ENCODE measurements around the gene ZDHHC4.
A peak's percentile ranks its signal among the peaks of the same experiment; 100 is the strongest.

Gene ZDHHC4

DNA sequence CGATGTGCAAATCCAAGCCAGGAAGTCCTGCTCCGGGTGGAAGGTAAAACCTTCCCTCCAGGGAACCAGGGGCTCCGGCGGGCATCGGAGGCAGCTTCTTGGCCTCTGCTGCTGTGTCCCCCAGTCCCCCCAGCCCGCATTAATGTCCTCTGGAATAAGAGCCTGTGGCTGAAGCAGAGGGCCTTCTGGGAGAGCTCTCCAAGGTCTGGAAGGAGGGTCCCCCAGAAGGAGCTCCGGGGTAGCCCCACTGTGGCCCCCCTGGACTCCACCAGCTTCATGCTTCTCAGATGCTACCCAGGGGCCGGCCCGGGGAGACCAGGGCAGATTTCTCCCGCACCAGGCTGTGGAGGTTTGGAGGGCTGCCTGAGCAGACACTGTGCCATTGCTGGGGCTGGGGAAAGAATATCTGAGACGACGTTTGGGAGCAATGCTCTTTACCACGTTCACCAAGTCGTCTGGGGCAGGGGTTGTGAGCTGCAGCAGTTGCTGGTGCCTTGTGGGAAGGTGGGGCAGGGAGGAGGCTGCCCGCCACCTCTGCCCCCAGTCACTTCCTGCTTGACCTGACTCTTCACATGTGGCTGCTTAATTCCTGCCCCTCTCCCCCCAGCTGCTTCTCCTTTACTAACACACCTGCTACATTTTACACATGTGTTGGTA, 46.5 kb downstream of the ZDHHC4 start:
- no peaks in the 10 kb centered on the region for H3K27me3 ChIP-seq (ENCODE audit: insufficient read depth, low read length)
- H2BK5ac ChIP-seq (ENCODE audit: low read depth, low read length, poor library complexity) = no peak overlapping the region
- no peak overlapping the region for H3K23ac ChIP-seq (ENCODE audit: low read length)
- no peak overlapping the region for H3K4ac ChIP-seq (ENCODE audit: low read depth, low read length)
- no peaks in the 10 kb centered on the region for H3K4me1 ChIP-seq (ENCODE audit: control insufficient read depth in 1 of 2, insufficient read depth in 2 of 2, low read length in 2 of 2)
- peaks cover 12 to 20% of the 10 kb centered on the region in 2 experiments for H3K36me3 ChIP-seq (ENCODE audit: control insufficient read depth in 1 of 2, insufficient read depth in 2 of 2, low read length in 2 of 2)
- no peak overlapping the region for H4K12ac ChIP-seq (ENCODE audit: low read depth, low read length)
- no peak overlapping the region for H2AFZ ChIP-seq (ENCODE audit: insufficient read depth, low read length, poor library complexity)
- H3K14ac ChIP-seq (ENCODE audit: low read length) = no peak overlapping the region
- no peak overlapping the region for H4K8ac ChIP-seq (ENCODE audit: low read depth, low read length)
- peaks cover 4% of the 10 kb centered on the region for H3K9me3 ChIP-seq (ENCODE audit: insufficient read depth, low read depth, low read length)
- H3K4me2 ChIP-seq (ENCODE audit: low read length) = no peak overlapping the region
- DNase-seq = no peak
- H3K18ac ChIP-seq (ENCODE audit: low read length) = no peak overlapping the region
- no peak overlapping the region for H4K91ac ChIP-seq (ENCODE audit: low read depth, low read length)
- WGBS (ENCODE audit: extremely low coverage, insufficient coverage, insufficient read length) = no CpG with 5 or more reads among the region's 15 CpGs
- no peak overlapping the region for H3K4me3 ChIP-seq (ENCODE audit: low read depth, low read length)
- no peak overlapping the region for H2AK5ac ChIP-seq (ENCODE audit: low read length)
- H2BK12ac ChIP-seq (ENCODE audit: low read length) = no peak overlapping the region
- H3K27ac ChIP-seq (ENCODE audit: low read depth, low read length) = no peak overlapping the region
- no peaks in the 10 kb centered on the region for H3K79me1 ChIP-seq (ENCODE audit: low read length)
- no peak overlapping the region for H2BK120ac ChIP-seq (ENCODE audit: insufficient read depth, low read length, poor library complexity)
- no peak overlapping the region for H3K9ac ChIP-seq (ENCODE audit: low read length)
- no peaks in the 10 kb centered on the region for H3K79me2 ChIP-seq (ENCODE audit: control insufficient read depth, insufficient read depth, low read length, poor library complexity)

DNA sequence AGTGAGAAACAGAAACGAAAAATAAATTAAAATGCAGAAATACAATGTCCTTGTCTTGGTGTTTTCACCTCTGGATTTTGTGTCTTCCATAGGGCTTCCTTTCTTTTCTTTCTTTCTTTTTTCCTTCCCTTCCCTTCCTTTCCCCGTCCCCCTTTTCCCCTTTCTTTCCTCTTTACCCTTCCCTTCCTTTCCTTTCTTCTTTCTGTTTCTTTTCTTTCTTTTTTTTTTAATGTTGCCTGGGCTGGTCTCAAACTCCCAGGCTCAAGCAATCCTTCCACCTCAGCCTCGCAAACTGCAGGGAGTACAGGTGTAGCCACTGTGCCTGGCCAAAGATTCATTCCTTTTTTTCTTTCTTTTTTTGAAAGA, 47.0 kb downstream of the ZDHHC4 start:
- no peak overlapping the region for H2BK120ac ChIP-seq (ENCODE audit: insufficient read depth, low read length, poor library complexity)
- H2AFZ ChIP-seq (ENCODE audit: insufficient read depth, low read length, poor library complexity) = no peak overlapping the region
- no peaks in the 10 kb centered on the region for H3K79me2 ChIP-seq (ENCODE audit: control insufficient read depth, insufficient read depth, low read length, poor library complexity)
- H3K27me3 ChIP-seq (ENCODE audit: insufficient read depth, low read length) = no peaks in the 10 kb centered on the region
- peaks cover 12 to 20% of the 10 kb centered on the region in 2 experiments for H3K36me3 ChIP-seq (ENCODE audit: control insufficient read depth in 1 of 2, insufficient read depth in 2 of 2, low read length in 2 of 2)
- DNase-seq = no peak
- no peak overlapping the region for H3K18ac ChIP-seq (ENCODE audit: low read length)
- H4K91ac ChIP-seq (ENCODE audit: low read depth, low read length) = no peak overlapping the region
- H3K27ac ChIP-seq (ENCODE audit: low read depth, low read length) = no peak overlapping the region
- H3K23ac ChIP-seq (ENCODE audit: low read length) = no peak overlapping the region
- WGBS (ENCODE audit: extremely low coverage, insufficient coverage, insufficient read length) = no CpG with 5 or more reads among the region's 3 CpGs
- no peak overlapping the region for H2AK5ac ChIP-seq (ENCODE audit: low read length)
- H3K79me1 ChIP-seq (ENCODE audit: low read length) = no peaks in the 10 kb centered on the region
- H3K4me2 ChIP-seq (ENCODE audit: low read length) = no peak overlapping the region
- H3K4me3 ChIP-seq (ENCODE audit: low read depth, low read length) = no peak overlapping the region
- H3K14ac ChIP-seq (ENCODE audit: low read length) = no peak overlapping the region
- H2BK12ac ChIP-seq (ENCODE audit: low read length) = no peak overlapping the region
- no peak overlapping the region for H4K12ac ChIP-seq (ENCODE audit: low read depth, low read length)
- H4K8ac ChIP-seq (ENCODE audit: low read depth, low read length) = no peak overlapping the region
- H2BK5ac ChIP-seq (ENCODE audit: low read depth, low read length, poor library complexity) = no peak overlapping the region
- peaks cover 4% of the 10 kb centered on the region for H3K9me3 ChIP-seq (ENCODE audit: insufficient read depth, low read depth, low read length)
- H3K9ac ChIP-seq (ENCODE audit: low read length) = no peak overlapping the region
- no peaks in the 10 kb centered on the region for H3K4me1 ChIP-seq (ENCODE audit: control insufficient read depth in 1 of 2, insufficient read depth in 2 of 2, low read length in 2 of 2)
- H3K4ac ChIP-seq (ENCODE audit: low read depth, low read length) = no peak overlapping the region

DNA sequence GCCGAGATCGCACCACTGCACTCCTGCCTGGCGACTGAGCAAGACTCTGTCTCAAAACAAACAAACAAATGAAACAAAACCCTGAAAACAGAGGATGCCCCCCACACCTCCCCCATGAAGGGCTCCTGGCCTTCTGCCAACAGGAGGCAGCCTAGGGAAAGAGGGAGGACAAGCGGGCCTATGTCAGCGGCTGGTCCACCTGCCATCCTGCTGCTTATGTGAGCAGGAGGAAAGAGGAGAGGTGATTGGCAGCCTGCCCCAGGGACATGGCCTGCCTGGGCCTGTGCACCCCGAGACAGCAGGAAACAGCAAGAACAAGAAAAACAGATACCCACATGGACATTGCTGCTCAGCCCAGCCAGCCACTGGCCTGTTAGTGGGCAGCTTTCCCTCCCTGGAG, 50.8 kb downstream of the ZDHHC4 start:
- H3K4ac ChIP-seq (ENCODE audit: low read depth, low read length) = no peak overlapping the region
- H4K8ac ChIP-seq (ENCODE audit: low read depth, low read length) = no peak overlapping the region
- no peak overlapping the region for H3K9ac ChIP-seq (ENCODE audit: low read length)
- no peak overlapping the region for H4K91ac ChIP-seq (ENCODE audit: low read depth, low read length)
- no peak overlapping the region for H3K23ac ChIP-seq (ENCODE audit: low read length)
- H2BK120ac ChIP-seq (ENCODE audit: insufficient read depth, low read length, poor library complexity) = no peak overlapping the region
- H3K36me3 ChIP-seq (ENCODE audit: control insufficient read depth in 1 of 2, insufficient read depth in 2 of 2, low read length in 2 of 2) = peaks cover 0 to under 1% of the 10 kb centered on the region in 2 experiments
- no peak overlapping the region for H2BK5ac ChIP-seq (ENCODE audit: low read depth, low read length, poor library complexity)
- H3K4me1 ChIP-seq (ENCODE audit: control insufficient read depth in 1 of 2, insufficient read depth in 2 of 2, low read length in 2 of 2) = peaks cover 0 to 6% of the 10 kb centered on the region in 2 experiments
- H2AFZ ChIP-seq (ENCODE audit: insufficient read depth, low read length, poor library complexity) = no peak overlapping the region
- WGBS (ENCODE audit: extremely low coverage, insufficient coverage, insufficient read length) = no CpG with 5 or more reads among the region's 6 CpGs
- no peak overlapping the region for H3K27ac ChIP-seq (ENCODE audit: low read depth, low read length)
- no peak for DNase-seq
- H2BK12ac ChIP-seq (ENCODE audit: low read length) = no peak overlapping the region
- no peak overlapping the region for H4K12ac ChIP-seq (ENCODE audit: low read depth, low read length)
- no peaks in the 10 kb centered on the region for H3K27me3 ChIP-seq (ENCODE audit: insufficient read depth, low read length)
- H3K79me1 ChIP-seq (ENCODE audit: low read length) = no peaks in the 10 kb centered on the region
- H3K18ac ChIP-seq (ENCODE audit: low read length) = no peak overlapping the region
- H3K79me2 ChIP-seq (ENCODE audit: control insufficient read depth, insufficient read depth, low read length, poor library complexity) = no peaks in the 10 kb centered on the region
- H2AK5ac ChIP-seq (ENCODE audit: low read length) = no peak overlapping the region
- no peak overlapping the region for H3K4me2 ChIP-seq (ENCODE audit: low read length)
- no peak overlapping the region for H3K4me3 ChIP-seq (ENCODE audit: low read depth, low read length)
- H3K14ac ChIP-seq (ENCODE audit: low read length) = no peak overlapping the region
- H3K9me3 ChIP-seq (ENCODE audit: insufficient read depth, low read depth, low read length) = peaks cover 5% of the 10 kb centered on the region

DNA sequence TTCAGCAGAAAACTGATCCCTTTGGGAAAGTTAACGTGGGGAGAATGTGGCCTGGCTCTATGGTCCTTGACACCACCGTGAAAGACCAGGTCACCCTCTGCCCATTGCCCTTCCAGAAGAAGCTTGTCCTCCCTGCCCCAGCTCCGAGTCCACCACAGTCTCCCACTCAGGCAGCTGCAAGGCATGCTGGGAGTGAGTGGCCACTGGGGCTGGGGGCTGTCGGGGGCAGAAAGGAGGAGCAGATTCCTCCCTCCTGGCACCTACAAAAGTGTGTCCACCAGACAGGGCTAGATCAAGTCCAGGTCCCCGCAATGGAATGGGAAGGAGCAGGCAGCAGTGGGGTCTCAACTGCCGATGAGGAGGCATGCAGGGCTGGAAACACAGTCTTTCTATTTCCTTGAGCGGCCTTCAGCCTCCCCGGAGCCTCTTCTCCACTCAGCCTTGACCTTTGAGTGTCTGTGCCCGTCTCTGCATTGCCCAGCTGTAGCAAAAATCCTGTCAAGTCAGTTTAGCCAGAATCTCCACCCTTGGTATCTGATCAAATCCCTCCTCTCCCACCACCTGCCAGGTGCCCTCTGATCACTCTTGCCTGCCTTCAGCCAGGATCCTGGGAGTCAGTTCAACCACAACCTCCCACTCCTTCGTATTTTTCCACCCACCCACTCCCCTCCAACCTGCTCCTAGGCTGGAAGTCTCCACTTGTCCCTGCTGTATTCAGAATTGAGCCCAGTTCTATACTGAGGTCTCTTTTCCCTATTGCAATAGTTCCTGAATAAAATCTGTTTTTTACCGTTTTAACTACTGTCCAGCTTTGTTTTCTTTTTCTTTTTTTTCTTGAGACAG, 53.0 kb downstream of the ZDHHC4 start:
- H3K4me3 ChIP-seq (ENCODE audit: low read depth, low read length) = no peak overlapping the region
- H4K8ac ChIP-seq (ENCODE audit: low read depth, low read length) = no peak overlapping the region
- no peak overlapping the region for H3K18ac ChIP-seq (ENCODE audit: low read length)
- no peak overlapping the region for H3K14ac ChIP-seq (ENCODE audit: low read length)
- no CpG with 5 or more reads among the region's 11 CpGs for WGBS (ENCODE audit: extremely low coverage, insufficient coverage, insufficient read length)
- peaks cover 0 to 6% of the 10 kb centered on the region in 2 experiments for H3K4me1 ChIP-seq (ENCODE audit: control insufficient read depth in 1 of 2, insufficient read depth in 2 of 2, low read length in 2 of 2)
- H3K79me1 ChIP-seq (ENCODE audit: low read length) = no peaks in the 10 kb centered on the region
- no peak overlapping the region for H3K27ac ChIP-seq (ENCODE audit: low read depth, low read length)
- no peak overlapping the region for H3K4ac ChIP-seq (ENCODE audit: low read depth, low read length)
- H4K12ac ChIP-seq (ENCODE audit: low read depth, low read length) = no peak overlapping the region
- H3K36me3 ChIP-seq (ENCODE audit: control insufficient read depth in 1 of 2, insufficient read depth in 2 of 2, low read length in 2 of 2) = no peaks in the 10 kb centered on the region
- H3K9me3 ChIP-seq (ENCODE audit: insufficient read depth, low read depth, low read length) = peaks cover 5% of the 10 kb centered on the region
- no peaks in the 10 kb centered on the region for H3K79me2 ChIP-seq (ENCODE audit: control insufficient read depth, insufficient read depth, low read length, poor library complexity)
- no peak overlapping the region for H2BK120ac ChIP-seq (ENCODE audit: insufficient read depth, low read length, poor library complexity)
- H2BK5ac ChIP-seq (ENCODE audit: low read depth, low read length, poor library complexity) = no peak overlapping the region
- no peak overlapping the region for H3K9ac ChIP-seq (ENCODE audit: low read length)
- no peak overlapping the region for H4K91ac ChIP-seq (ENCODE audit: low read depth, low read length)
- H2AK5ac ChIP-seq (ENCODE audit: low read length) = no peak overlapping the region
- peak; percentile 28 to 68 for DNase-seq
- H2AFZ ChIP-seq (ENCODE audit: insufficient read depth, low read length, poor library complexity) = no peak overlapping the region
- no peak overlapping the region for H2BK12ac ChIP-seq (ENCODE audit: low read length)
- H3K4me2 ChIP-seq (ENCODE audit: low read length) = no peak overlapping the region
- no peak overlapping the region for H3K23ac ChIP-seq (ENCODE audit: low read length)
- no peaks in the 10 kb centered on the region for H3K27me3 ChIP-seq (ENCODE audit: insufficient read depth, low read length)

Data from trophoblast cell (in vitro differentiated cells and primary cell).